HG02973 (cell line): ENCODE data around the gene DOCK2.
"Not testable (repeated sequence)": the region's sequence is repeated elsewhere in the genome, so short reads cannot be mapped to it uniquely, and the experiment has no call there.

Experiments
- ATAC-seq: cut with Tn5 transposase; IDR thresholded peaks from one replicate; pipeline ENCODE4 v1.9.1; 2021; ENCODE audit warnings: moderate library complexity; ENCODE audit not compliant: unreplicated experiment

DOCK2 gene

GRCh38 chr5:170077526-170077925, 440.5 kb downstream of the DOCK2 start:
- ATAC-seq = no peak

- no peak for ATAC-seq
These were observed 441.4 kb downstream of the DOCK2 start for GRCh38 chr5:170078458-170078857.

GRCh38 chr5:170078931-170079330, 441.9 kb downstream of the DOCK2 start:
- ATAC-seq = no peak

GRCh38 chr5:170080217-170080616, 443.1 kb downstream of the DOCK2 start:
- no peak for ATAC-seq

GRCh38 chr5:170080786-170081445, 443.8 kb downstream of the DOCK2 start:
- ATAC-seq = no peak

GRCh38 chr5:170081616-170082015, 444.5 kb downstream of the DOCK2 start:
- ATAC-seq = no peak

GRCh38 chr5:170082701-170083100, 445.6 kb downstream of the DOCK2 start:
- no peak for ATAC-seq

- ATAC-seq = no peak
These were observed 450.2 kb downstream of the DOCK2 start for GRCh38 chr5:170087168-170087817.

- no peak for ATAC-seq
These were observed 455.5 kb downstream of the DOCK2 start for GRCh38 chr5:170092455-170093101.

GRCh38 chr5:170094329-170094728, 457.3 kb downstream of the DOCK2 start:
- ATAC-seq = not testable (repeated sequence)

GRCh38 chr5:170095646-170096045, 458.6 kb downstream of the DOCK2 start:
- ATAC-seq = no peak

GRCh38 chr5:170097934-170098333, 460.9 kb downstream of the DOCK2 start:
- no peak for ATAC-seq

GRCh38 chr5:170100066-170100943, 463.2 kb downstream of the DOCK2 start:
- no peak for ATAC-seq

- ATAC-seq = no peak
These were observed 466.4 kb downstream of the DOCK2 start for GRCh38 chr5:170103447-170103846.

- no peak for ATAC-seq
These were observed 467.2 kb downstream of the DOCK2 start for GRCh38 chr5:170104299-170104698.

GRCh38 chr5:170104710-170105109, 467.6 kb downstream of the DOCK2 start:
- ATAC-seq = no peak

- ATAC-seq = no peak
These were observed 468.9 kb downstream of the DOCK2 start, which contains the start of gene FOXI1 for GRCh38 chr5:170105642-170106611. Gene FOXI1, plus strand, starts transcription at chr5:170105897. Its CDS starts 61 bp downstream, at chr5:170105958.

GRCh38 chr5:170107674-170108073, 470.6 kb downstream of the DOCK2 start:
- no peak for ATAC-seq

- ATAC-seq = no peak
These were observed 471.3 kb downstream of the DOCK2 start for GRCh38 chr5:170108266-170108785.
